Skeletal muscle tissue (tissue), 4 donors: ENCODE data around the gene UPF1. TPM values are rescaled to one million over a fixed set of nuclear protein-coding genes. Genes with fewer than 3 reads are reported as not detected.
"Not testable (repeated sequence)": the region's sequence is repeated elsewhere in the genome, so short reads cannot be mapped to it uniquely, and the experiment has no call there.

ENCODE experiments used
- H3K27ac ChIP-seq: one replicate; pipeline ENCODE4 v1.7.0; 2013; ENCODE audit warnings: mild to moderate bottlenecking, low read depth, low read length, inconsistent platforms
- H3K27me3 ChIP-seq, 3 donors: one replicate each; pipeline ENCODE4 v1.7.0; 2013; ENCODE audit warnings: low read length in 3 of 3; ENCODE audit not compliant: control insufficient read depth in 3 of 3, insufficient read depth in 3 of 3
- H3K36me3 ChIP-seq, 3 donors: one replicate each; pipeline ENCODE4 v1.7.0; 2013; ENCODE audit warnings: low read length in 3 of 3; ENCODE audit not compliant: control insufficient read depth in 3 of 3, insufficient read depth in 3 of 3
- H3K4me1 ChIP-seq, 3 donors: one replicate each; pipeline ENCODE4 v1.7.0; 2013; ENCODE audit warnings: low read length in 3 of 3, mild to moderate bottlenecking in 3 of 3; ENCODE audit not compliant: control insufficient read depth in 3 of 3, insufficient read depth in 3 of 3
- H3K4me3 ChIP-seq, 3 donors: one replicate each; pipeline ENCODE4 v1.7.0; 2013; ENCODE audit warnings: low read length in 3 of 3
- H3K9ac ChIP-seq, 3 donors: one replicate each; pipeline ENCODE4 v1.7.0; 2013; ENCODE audit warnings: low read length in 3 of 3, mild to moderate bottlenecking in 3 of 3, moderate library complexity in 2 of 3, low read depth in 1 of 3
- H3K9me3 ChIP-seq, 3 donors: one replicate each; pipeline ENCODE4 v1.7.0; 2013; ENCODE audit warnings: low read length in 3 of 3; ENCODE audit not compliant: control insufficient read depth in 3 of 3
- total RNA-seq: library from RNA; depleted of rRNA; stranded (reverse); fragments of >200 nt; gene quantifications from one replicate; pipeline ENCODE4 v1.2.3, GENCODE V29; 2014
- donor health status: Osteomylitis.

Gene UPF1
- total RNA-seq, 1 donor from 2014 or later = 30.8 TPM

GRCh38 chr19:18902519-18902918, 70.8 kb downstream of the UPF1 start:
- peaks cover 29 to 43% (median 39%) of the 10 kb centered on the region in 3 donors for H3K36me3 ChIP-seq
- H3K9me3 ChIP-seq, H3K4me3 ChIP-seq, H3K27ac ChIP-seq, H3K27me3 ChIP-seq, H3K4me1 ChIP-seq, H3K9ac ChIP-seq: not testable (repeated sequence)

DNA sequence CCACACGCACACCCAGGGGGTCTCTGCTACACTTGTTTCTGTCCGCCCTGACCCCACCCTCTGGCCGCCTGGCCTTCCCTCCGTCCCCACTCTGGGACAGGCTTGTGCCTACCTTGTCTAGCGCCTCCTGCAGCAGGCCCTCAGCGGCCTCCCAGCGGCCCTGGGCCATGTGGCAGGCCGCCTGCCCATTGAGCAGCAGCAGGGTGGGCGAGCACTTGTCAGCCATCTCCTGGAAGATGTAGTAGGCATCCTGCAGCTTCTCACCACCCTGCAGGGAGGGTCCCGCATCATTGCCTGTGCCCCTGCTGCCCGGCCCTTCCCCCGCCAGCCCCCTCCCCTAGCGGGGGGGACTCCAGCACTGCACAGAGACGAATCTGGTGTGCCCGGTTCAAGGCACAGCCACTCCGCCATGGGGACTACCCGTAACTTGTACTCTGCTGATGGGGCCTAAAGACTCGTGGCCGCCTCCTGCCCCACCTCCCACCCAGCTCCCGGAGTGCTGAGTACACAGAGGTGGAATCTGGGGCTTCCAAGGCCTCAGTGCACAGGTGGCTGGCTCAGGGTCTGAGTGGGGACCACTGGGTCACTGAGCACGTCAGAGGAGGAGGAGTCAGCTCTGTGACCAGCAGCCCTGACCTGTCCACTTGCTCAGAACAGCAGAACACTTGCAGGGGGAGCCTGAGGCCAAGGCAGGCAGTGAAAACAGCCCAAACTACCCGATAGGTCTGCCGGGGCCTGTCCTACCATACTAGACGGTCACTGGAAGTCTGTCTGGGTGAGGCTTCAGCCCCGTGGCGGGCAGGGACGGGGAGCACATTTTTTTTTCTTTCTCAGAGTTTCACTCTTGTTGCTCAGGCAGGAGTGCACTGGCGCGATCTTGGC, 71.6 kb downstream of the UPF1 start:
- Histone ChIP-seq H3K36me3 (peaks cover 33 to 48% (median 43%) of the 10 kb centered on the region in 3 donors), H3K4me1 (peaks cover 0 to 3% (median 0%) of the 10 kb centered on the region in 3 donors), H3K9ac (no peak overlapping the region), H3K9me3 (no peaks in the 10 kb centered on the region), H3K27me3 (no peaks in the 10 kb centered on the region), H3K27ac (no peak overlapping the region), H3K4me3 (no peak overlapping the region)

GRCh38 chr19:18904334-18905057, 72.7 kb downstream of the UPF1 start:
- Histone ChIP-seq H3K27me3 (no peaks in the 10 kb centered on the region), H3K36me3 (peaks cover 33 to 51% (median 43%) of the 10 kb centered on the region in 3 donors), H3K9ac (no peak overlapping the region), H3K27ac (no peak overlapping the region), H3K4me1 (no peaks in the 10 kb centered on the region), H3K9me3 (no peaks in the 10 kb centered on the region), H3K4me3 (no peak overlapping the region)

- Histone ChIP-seq H3K9ac (no peak overlapping the region), H3K4me1 (no peaks in the 10 kb centered on the region), H3K36me3 (peaks cover 31 to 46% (median 40%) of the 10 kb centered on the region in 3 donors), H3K4me3 (no peak overlapping the region), H3K27ac (no peak overlapping the region), H3K9me3 (no peaks in the 10 kb centered on the region), H3K27me3 (no peaks in the 10 kb centered on the region)
These were observed 73.3 kb downstream of the UPF1 start for GRCh38 chr19:18905058-18905456.

DNA sequence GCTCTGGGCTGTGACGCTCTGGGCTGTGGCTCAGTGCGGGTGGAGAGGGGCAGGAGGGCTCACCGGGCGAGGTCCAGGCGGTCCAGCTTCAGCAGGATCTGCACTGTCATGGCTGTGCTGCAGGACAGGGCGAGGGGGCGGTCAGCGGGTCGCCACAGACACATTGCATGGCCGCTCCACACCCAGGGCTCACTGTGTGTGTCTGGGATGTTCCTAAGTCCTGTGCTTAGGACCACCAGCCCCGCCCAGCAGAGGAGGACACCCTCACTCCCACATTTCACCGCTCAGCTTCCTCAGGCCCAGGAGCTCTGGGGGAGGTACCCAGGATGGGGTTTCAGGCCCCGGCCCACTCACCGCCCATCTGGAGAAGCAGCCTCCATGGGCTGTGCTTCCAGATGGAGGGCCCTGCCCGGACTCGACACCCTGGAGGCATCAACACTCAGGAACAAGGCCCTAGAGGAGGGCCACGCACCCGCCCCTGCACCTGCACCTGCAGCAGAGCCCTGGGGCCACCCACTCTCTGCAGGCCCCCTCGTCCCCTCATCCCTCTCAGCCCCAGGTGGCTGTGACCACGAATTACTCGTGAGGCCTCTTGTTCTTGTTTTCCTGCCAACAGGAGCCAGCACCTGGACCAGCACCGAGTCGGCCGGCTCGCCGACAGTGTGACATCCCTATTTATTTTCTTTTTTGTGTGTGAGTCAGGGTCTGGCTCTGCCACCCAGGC, 73.9 kb downstream of the UPF1 start:
- Histone ChIP-seq H3K27me3 (no peaks in the 10 kb centered on the region), H3K36me3 (peaks cover 34 to 45% (median 36%) of the 10 kb centered on the region in 3 donors), H3K4me3 (no peak overlapping the region)

DNA sequence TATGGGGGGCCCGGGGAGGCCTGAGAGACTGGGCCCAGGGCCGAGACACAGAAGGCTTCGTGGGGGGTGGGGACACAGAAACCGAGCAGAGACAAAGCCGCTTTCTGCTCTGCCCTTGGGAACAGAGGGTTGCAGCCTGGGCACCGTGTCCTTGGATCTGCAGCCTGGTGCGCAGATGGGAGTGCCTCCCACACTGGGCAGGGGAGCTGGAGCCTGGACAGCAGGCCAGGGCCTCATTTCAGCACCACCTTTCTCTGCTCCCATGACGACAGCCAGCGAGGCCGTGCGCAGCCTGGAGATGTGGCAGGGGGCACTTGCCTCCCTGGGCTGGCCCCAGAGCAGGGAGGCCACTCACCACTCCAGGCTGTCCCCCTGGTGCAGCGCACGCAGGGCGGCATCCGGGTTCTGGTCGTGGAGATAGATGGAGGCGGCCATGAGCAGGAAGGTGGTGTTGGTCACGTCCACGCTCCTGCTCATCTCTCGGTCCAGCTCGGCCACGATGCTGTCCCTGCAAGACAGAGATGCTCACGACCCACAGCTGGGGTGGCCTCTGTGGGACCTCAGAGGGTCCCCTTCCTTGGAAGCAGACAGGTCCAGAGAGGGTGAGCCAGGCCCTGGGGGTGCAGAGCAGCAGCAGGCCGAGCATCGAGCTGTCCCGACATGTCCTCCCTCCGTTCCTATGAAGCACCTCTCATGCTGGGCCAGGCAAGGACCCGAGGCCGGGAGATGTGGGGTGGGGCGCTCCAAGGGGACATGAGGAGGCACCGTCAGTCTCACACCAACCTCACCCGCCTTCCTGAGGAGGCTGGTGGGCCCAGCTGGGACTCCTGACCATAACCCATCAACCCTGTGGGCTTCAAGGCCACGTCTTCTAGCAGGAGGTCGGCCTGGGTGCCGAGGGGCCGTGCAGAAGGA, 75.1 kb downstream of the UPF1 start:
- H3K9ac ChIP-seq = no peak overlapping the region
- peaks cover 29 to 34% (median 33%) of the 10 kb centered on the region in 3 donors for H3K36me3 ChIP-seq

More for the DNA sequence above, 73.9 kb downstream of the UPF1 start:
- Histone ChIP-seq H3K9ac (no peak overlapping the region), H3K27ac (no peak overlapping the region), H3K4me1 (no peaks in the 10 kb centered on the region), H3K9me3 (no peaks in the 10 kb centered on the region)

DNA sequence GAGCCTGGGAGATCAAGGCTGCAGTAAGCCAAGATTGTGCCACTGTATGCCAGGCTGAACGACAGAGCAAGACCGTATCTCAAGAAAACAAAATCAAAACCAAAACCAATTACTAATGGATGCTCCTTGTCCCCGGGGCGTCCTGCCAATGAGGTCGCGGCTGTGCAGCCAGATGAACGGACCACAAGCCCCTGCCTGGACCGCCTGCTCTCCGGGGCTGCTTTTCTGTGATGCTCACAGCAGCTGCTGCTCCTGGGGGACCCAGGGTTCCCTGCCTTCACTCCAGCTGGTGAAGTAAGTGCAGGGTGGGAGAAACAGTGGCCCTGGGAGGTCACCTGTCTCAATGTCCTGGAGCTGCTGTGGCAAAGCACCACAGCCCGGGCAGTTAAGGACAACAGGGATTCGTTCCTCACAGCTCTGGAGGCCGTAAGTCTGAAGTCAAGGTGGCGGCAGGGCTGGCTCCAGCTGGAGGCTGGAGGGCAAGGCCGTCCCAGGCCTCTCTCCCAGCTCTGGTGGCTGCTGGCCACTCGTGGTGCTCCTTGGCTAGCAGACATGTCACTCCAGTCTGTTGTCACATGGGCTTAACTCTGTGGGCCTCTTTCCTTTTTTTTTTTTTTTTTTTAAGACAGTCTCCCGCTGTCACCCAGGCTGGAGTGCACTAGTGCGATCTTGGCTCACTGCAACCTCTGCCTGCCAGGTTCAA, 77.3 kb downstream of the UPF1 start:
- Histone ChIP-seq H3K9ac (no peak overlapping the region), H3K4me3 (no peak overlapping the region), H3K36me3 (peaks cover 25 to 39% (median 34%) of the 10 kb centered on the region in 3 donors), H3K27me3 (no peaks in the 10 kb centered on the region), H3K9me3 (no peaks in the 10 kb centered on the region), H3K27ac (no peak overlapping the region), H3K4me1 (no peaks in the 10 kb centered on the region)

More for the DNA sequence above, 75.1 kb downstream of the UPF1 start:
- H3K9me3 ChIP-seq = no peaks in the 10 kb centered on the region
- H3K27me3 ChIP-seq = no peaks in the 10 kb centered on the region
- no peak overlapping the region for H3K4me3 ChIP-seq
- no peak overlapping the region for H3K27ac ChIP-seq
- no peaks in the 10 kb centered on the region for H3K4me1 ChIP-seq

DNA sequence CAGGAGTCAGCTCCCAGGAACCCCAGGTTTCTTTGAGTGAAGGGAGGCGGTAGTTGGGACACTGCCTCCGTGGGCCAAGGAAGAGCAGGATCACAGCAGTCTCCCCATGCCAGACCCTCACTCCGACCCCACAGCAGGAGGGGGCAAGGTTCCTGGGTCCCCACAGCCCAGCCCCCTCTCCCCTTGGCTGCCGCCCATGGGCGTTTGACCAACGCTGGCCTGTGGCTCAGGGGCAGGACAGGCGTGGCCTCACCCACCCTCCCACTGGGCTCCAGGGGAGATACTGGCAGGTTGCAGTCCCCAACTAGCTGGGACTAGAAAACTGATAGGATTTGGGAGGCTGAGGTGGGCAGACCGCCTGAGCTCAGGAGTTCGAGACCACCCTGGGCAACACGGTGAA, 78.3 kb downstream of the UPF1 start:
- Histone ChIP-seq H3K27me3 (no peaks in the 10 kb centered on the region), H3K4me1 (no peaks in the 10 kb centered on the region), H3K36me3 (peaks cover 21 to 32% (median 30%) of the 10 kb centered on the region in 3 donors), H3K9me3 (no peaks in the 10 kb centered on the region), H3K9ac (no peak overlapping the region), H3K27ac (no peak overlapping the region), H3K4me3 (no peak overlapping the region)
